GM10266 (cell line): ENCODE data around the gene SCLT1.
"Not testable (repeated sequence)": the region's sequence is repeated elsewhere in the genome, so short reads cannot be mapped to it uniquely, and the experiment has no call there.

ENCODE experiments used
- DNase-seq: peaks from one replicate; pipeline ENCODE4 v3.0.0; 2012; ENCODE audit errors: extremely low spot score
- CTCF ChIP-seq: IDR thresholded peaks from 2 replicates; pipeline ENCODE4 v1.5.1; 2012; ENCODE audit warnings: mild to moderate bottlenecking, low read depth; ENCODE audit not compliant: control insufficient read depth, insufficient read depth; ENCODE audit errors: missing control alignments

Gene SCLT1

GRCh38 chr4:129093191-129093920, at the start of gene SCLT1:
SCLT1 (minus strand) TSS chr4:129093539; CDS start chr4:129093103, 436 bp downstream.
- no peak for TF ChIP-seq CTCF
- peak; percentile 86 for DNase-seq

GRCh38 chr4:129140521-129140920, 47.2 kb upstream of the SCLT1 start:
- no peak for DNase-seq
- no peak for TF ChIP-seq CTCF

DNA sequence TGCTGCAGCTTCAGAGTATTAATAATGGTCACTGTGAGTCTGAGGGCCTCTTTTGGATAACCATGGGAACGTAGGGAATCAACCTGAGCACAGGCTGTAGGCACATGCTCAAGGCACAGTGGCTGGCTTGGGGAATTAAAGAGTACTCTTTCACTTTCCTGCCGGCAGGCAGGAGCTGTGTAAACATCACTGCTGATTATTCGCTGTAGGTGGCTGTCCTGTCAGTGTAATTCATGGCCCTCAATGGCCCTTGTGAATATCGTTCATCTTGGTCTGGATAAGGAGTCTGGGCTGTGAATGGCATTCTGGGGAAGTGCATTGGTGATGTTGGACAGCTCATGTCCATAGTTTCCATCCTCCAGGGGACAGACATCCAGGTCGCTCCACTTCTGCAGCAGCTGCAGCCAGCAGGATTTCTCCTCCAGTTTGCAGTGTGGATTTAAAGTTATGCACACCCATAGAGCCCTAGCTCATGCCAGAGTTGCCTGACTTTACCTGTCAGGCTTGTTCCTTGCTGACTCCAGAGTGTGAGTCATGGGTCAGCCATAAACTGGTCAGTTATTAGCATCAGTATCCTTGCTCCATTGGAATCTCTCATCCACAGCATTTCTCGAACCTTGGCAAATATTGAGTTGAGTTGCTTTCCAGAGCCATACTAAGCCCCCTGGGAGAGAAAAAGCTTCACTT, 45.6 kb upstream of the SCLT1 start:
- no peak for TF ChIP-seq CTCF
- no peak for DNase-seq

DNA sequence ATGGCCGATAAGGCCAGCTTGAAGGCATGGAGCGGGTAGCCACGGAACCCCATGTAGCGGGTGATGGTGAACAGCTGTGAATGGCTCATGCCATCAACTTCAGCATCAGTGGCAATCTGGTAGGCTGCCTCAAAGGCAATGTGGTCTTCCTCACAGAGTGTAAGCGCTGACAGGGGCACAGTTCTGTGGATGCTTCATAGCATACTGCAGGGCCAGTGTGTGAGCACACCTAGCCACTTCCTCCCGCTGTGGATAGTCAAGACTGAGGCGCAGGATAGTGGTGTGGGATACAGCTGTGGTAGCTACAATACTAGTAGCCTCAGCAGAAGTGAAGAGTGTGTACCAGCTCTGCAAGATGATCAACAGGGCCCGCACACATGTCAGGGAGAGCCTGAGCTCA, 43.1 kb upstream of the SCLT1 start:
- TF ChIP-seq CTCF = no peak
- no peak for DNase-seq

- no peak for TF ChIP-seq CTCF
- no peak for DNase-seq
Measured at GRCh38 chr4:129131343-129131742, 38.0 kb upstream of the SCLT1 start.

DNA sequence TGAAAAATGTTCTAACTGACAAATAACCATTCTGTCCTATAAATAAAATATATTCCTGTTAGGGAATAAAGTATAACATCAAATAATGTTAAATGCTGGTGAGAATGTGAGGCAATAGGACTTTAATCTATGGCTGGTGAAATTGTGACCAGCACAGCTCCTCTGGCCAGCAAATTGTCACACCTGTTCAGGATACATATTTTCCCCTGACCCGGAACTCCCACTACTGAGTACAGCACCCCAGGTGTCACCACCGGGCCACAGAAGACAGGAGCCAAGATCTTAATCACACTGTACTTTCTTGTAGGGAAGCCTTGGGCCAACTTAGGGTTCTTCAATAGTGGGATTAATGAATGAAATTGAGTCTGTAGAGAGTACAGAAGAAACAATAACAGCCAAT, 35.8 kb upstream of the SCLT1 start:
- DNase-seq = no peak
- no peak for TF ChIP-seq CTCF

GRCh38 chr4:129126614-129127013, 33.3 kb upstream of the SCLT1 start:
- DNase-seq = not testable (repeated sequence)
